Measurements from ENCODE around the gene ZNF385C. TPM values are rescaled to one million over a fixed set of nuclear protein-coding genes. Genes with fewer than 3 reads are reported as not detected.

Gene ZNF385C
- total and polyA plus RNA-seq, 7 experiments from 2014 or later, result 0.15 to 0.45 (median 0.23) TPM; not detected in 3

- intact Hi-C loops (cut with micrococcal nuclease), result loop anchor here (1.0 to 5.0 kb wide), 7 partner anchors 34 to 340 kb away; partner anchors contain the start of genes DHX58 (in 1 of the 2) and KCNH4 (in 1 of the 2)
- H3K9me3 ChIP-seq (ENCODE audit: control insufficient read depth in 2 of 3, low read length in 3 of 3), result no peaks in the 10 kb centered on the region
- peaks cover 0 to 1% (median 0%) of the 10 kb centered on the region in 11 donors for H3K9me3 Mint-ChIP-seq
- peak; percentile 63 for ATAC-seq
- H3K27ac ChIP-seq (ENCODE audit: low read depth, low read length), result no peak overlapping the region
- no peak overlapping the region for H3K4me3 ChIP-seq (ENCODE audit: low read length)
- peaks cover 9 to 30% (median 23%) of the 10 kb centered on the region in 7 donors for H3K4me1 Mint-ChIP-seq
- H3K36me3 Mint-ChIP-seq, result no peaks in the 10 kb centered on the region
- peak overlapping the region in 1 of 9 donors; percentile 36 for H3K27ac Mint-ChIP-seq
- H3K4me1 ChIP-seq (ENCODE audit: control insufficient read depth in 2 of 2, insufficient read depth in 2 of 2, low read length in 2 of 2), result peaks cover 7 to 30% of the 10 kb centered on the region in 2 donors
- ChIA-PET POLR2A (interaction anchor here (0.9 to 1.6 kb wide), 3 partner anchors 45 to 53 kb away, joined by 3 to 7 read pairs (median 5); partner anchors contain the start of genes DHX58 and KAT2A), CTCF (interaction anchor here (0.7 to 4.1 kb wide), 11 partner anchors 9 to 57 kb away, joined by 3 to 21 read pairs (median 4); partner anchors contain the start of genes DHX58 and KAT2A)
- no peak overlapping the region for H3K4me3 Mint-ChIP-seq
- DNase-seq, result peak; percentile 31 to 72 (median 58)
- peaks cover 4 to 21% (median 11%) of the 10 kb centered on the region in 5 donors for H3K27me3 Mint-ChIP-seq
- peaks cover 0 to 2% of the 10 kb centered on the region in 2 donors for H3K27me3 ChIP-seq (ENCODE audit: control insufficient read depth in 2 of 2, insufficient read depth in 2 of 2, low read length in 2 of 2)
- H3K36me3 ChIP-seq (ENCODE audit: control insufficient read depth in 2 of 3, insufficient read depth in 3 of 3, low read length in 3 of 3), result no peaks in the 10 kb centered on the region
These were observed 30.7 kb downstream of the ZNF385C start for GRCh38 chr17:42067371-42068091.

GRCh38 chr17:42065201-42065600, 33.1 kb downstream of the ZNF385C start:
- peak; percentile 45 for ATAC-seq
- Mint-ChIP-seq H3K27ac (peak overlapping the region in 6 of 9 donors; percentile 52 to 87 (median 80)), H3K4me1 (peaks cover 11 to 24% (median 20%) of the 10 kb centered on the region in 7 donors), H3K4me3 (peak overlapping the region in 5 of 10 donors; percentile 29 to 82 (median 36)), H3K27me3 (peaks cover 0 to 9% (median 0%) of the 10 kb centered on the region in 5 donors), H3K9me3 (peaks cover 0 to 1% (median 0%) of the 10 kb centered on the region in 11 donors), H3K36me3 (no peaks in the 10 kb centered on the region)
- no peaks in the 10 kb centered on the region for H3K27me3 ChIP-seq (ENCODE audit: control insufficient read depth in 2 of 2, insufficient read depth in 2 of 2, low read length in 2 of 2)
- H3K4me3 ChIP-seq (ENCODE audit: low read length), result no peak overlapping the region
- H3K4me1 ChIP-seq (ENCODE audit: control insufficient read depth in 2 of 2, insufficient read depth in 2 of 2, low read length in 2 of 2), result peaks cover 0 to 21% of the 10 kb centered on the region in 2 donors
- H3K36me3 ChIP-seq (ENCODE audit: control insufficient read depth in 2 of 3, insufficient read depth in 3 of 3, low read length in 3 of 3), result no peaks in the 10 kb centered on the region
- no peak overlapping the region for H3K27ac ChIP-seq (ENCODE audit: low read depth, low read length)
- DNase-seq, result peak in 6 of 9 donors; percentile 14 to 53 (median 25)
- ChIA-PET CTCF (interaction anchor here (0.6 to 4.1 kb wide), 21 partner anchors 9 to 667 kb away, joined by 3 to 21 read pairs (median 5); partner anchors contain the start of genes DHX58, DNAJC7, KAT2A and NKIRAS2), POLR2A (interaction anchor here (1.1 to 1.2 kb wide), 2 partner anchors 49 to 100 kb away, joined by 3 read pairs; no protein-coding TSS in a partner anchor)
- H3K9me3 ChIP-seq (ENCODE audit: control insufficient read depth in 2 of 3, low read length in 3 of 3), result no peaks in the 10 kb centered on the region
- intact Hi-C loops (cut with micrococcal nuclease), result loop anchor here (1.0 to 5.0 kb wide), 3 partner anchors 37 to 342 kb away; no protein-coding TSS in a partner anchor

DNA sequence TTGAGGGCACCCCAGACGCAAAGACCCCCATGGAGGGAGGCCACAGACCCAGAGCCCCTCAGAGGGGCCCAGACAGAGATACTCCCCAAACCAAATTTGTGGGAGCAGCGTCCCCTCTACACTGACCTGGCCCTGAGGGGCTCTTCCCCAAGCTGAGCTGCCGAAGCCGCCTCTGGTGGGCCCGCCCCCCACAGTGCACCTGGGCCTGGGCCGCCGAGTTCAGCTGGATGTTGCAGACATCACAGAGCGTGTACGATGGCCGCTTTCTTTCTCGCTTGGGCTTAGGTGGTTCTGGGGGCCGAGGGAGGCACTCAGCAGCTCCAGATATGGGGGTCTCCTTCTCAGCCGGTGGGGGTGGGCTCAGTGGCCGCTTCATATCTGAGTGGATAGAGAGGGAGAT, 35.6 kb downstream of the ZNF385C start:
- Mint-ChIP-seq H3K4me1 (peaks cover 13 to 24% (median 20%) of the 10 kb centered on the region in 7 donors), H3K4me3 (peak overlapping the region in 3 of 10 donors; percentile 18 to 88 (median 29)), H3K27ac (peak overlapping the region in 4 of 9 donors; percentile 46 to 77 (median 68)), H3K9me3 (peaks cover 0 to 1% (median 0%) of the 10 kb centered on the region in 11 donors), H3K36me3 (no peaks in the 10 kb centered on the region), H3K27me3 (peaks cover 0 to 8% (median 0%) of the 10 kb centered on the region in 5 donors)
- Histone ChIP-seq H3K4me1 (ENCODE audit: control insufficient read depth in 2 of 2, insufficient read depth in 2 of 2, low read length in 2 of 2) (peaks cover 0 to 21% of the 10 kb centered on the region in 2 donors), H3K36me3 (ENCODE audit: control insufficient read depth in 2 of 3, insufficient read depth in 3 of 3, low read length in 3 of 3) (no peaks in the 10 kb centered on the region), H3K4me3 (ENCODE audit: low read length) (no peak overlapping the region), H3K9me3 (ENCODE audit: control insufficient read depth in 2 of 3, low read length in 3 of 3) (no peaks in the 10 kb centered on the region), H3K27ac (ENCODE audit: low read depth, low read length) (no peak overlapping the region), H3K27me3 (ENCODE audit: control insufficient read depth in 2 of 2, insufficient read depth in 2 of 2, low read length in 2 of 2) (no peaks in the 10 kb centered on the region)
- ChIA-PET POLR2A (no interaction called here), CTCF (no interaction called here)
- no peak for ATAC-seq
- intact Hi-C loops (cut with micrococcal nuclease), result loop anchor here in 1 of 2 donors (1.0 kb wide), 1 partner anchor 37 kb away; no protein-coding TSS in a partner anchor
- no peak for DNase-seq

- Histone ChIP-seq H3K27me3 (ENCODE audit: control insufficient read depth in 2 of 2, insufficient read depth in 2 of 2, low read length in 2 of 2) (no peaks in the 10 kb centered on the region), H3K27ac (ENCODE audit: low read depth, low read length) (no peak overlapping the region), H3K4me1 (ENCODE audit: control insufficient read depth in 2 of 2, insufficient read depth in 2 of 2, low read length in 2 of 2) (peaks cover 0 to 21% of the 10 kb centered on the region in 2 donors), H3K9me3 (ENCODE audit: control insufficient read depth in 2 of 3, low read length in 3 of 3) (no peaks in the 10 kb centered on the region), H3K4me3 (ENCODE audit: low read length) (no peak overlapping the region), H3K36me3 (ENCODE audit: control insufficient read depth in 2 of 3, insufficient read depth in 3 of 3, low read length in 3 of 3) (no peaks in the 10 kb centered on the region)
- ChIA-PET CTCF (interaction anchor here (0.6 kb wide), 2 partner anchors 278 to 354 kb away, joined by 6 to 8 read pairs; no protein-coding TSS in a partner anchor), POLR2A (no interaction called here)
- Mint-ChIP-seq H3K27ac (peak overlapping the region in 1 of 9 donors; percentile 62), H3K4me1 (peaks cover 13 to 24% (median 20%) of the 10 kb centered on the region in 7 donors), H3K9me3 (peaks cover 0 to 1% (median 0%) of the 10 kb centered on the region in 11 donors), H3K27me3 (peaks cover 0 to 9% (median 0%) of the 10 kb centered on the region in 5 donors), H3K4me3 (no peak overlapping the region), H3K36me3 (no peaks in the 10 kb centered on the region)
- DNase-seq, result no peak
- ATAC-seq, result no peak
- intact Hi-C loops (cut with micrococcal nuclease), result no loop called here
These were observed 36.4 kb downstream of the ZNF385C start for GRCh38 chr17:42061646-42062487.

- H3K4me1 Mint-ChIP-seq, result peaks cover 13 to 23% (median 18%) of the 10 kb centered on the region in 7 donors
- no peak overlapping the region for H3K27ac ChIP-seq (ENCODE audit: low read depth, low read length)
- intact Hi-C loops (cut with micrococcal nuclease), result no loop called here
- no peaks in the 10 kb centered on the region for H3K36me3 Mint-ChIP-seq
- no peaks in the 10 kb centered on the region for H3K27me3 ChIP-seq (ENCODE audit: control insufficient read depth in 2 of 2, insufficient read depth in 2 of 2, low read length in 2 of 2)
- no peak for ATAC-seq
- CTCF ChIA-PET, result interaction anchor here (1.5 kb wide), 1 partner anchor 9 kb away, joined by 3 read pairs; the partner anchor contains the start of gene C17orf113
- POLR2A ChIA-PET, result no interaction called here
- no peaks in the 10 kb centered on the region for H3K9me3 ChIP-seq (ENCODE audit: control insufficient read depth in 2 of 3, low read length in 3 of 3)
- no peak overlapping the region for H3K4me3 ChIP-seq (ENCODE audit: low read length)
- H3K27ac Mint-ChIP-seq, result no peak overlapping the region
- H3K4me3 Mint-ChIP-seq, result no peak overlapping the region
- peaks cover 0 to 20% (median 3%) of the 10 kb centered on the region in 5 donors for H3K27me3 Mint-ChIP-seq
- peaks cover 0 to 1% (median 0%) of the 10 kb centered on the region in 11 donors for H3K9me3 Mint-ChIP-seq
- DNase-seq, result no peak
- peaks cover 0 to 20% of the 10 kb centered on the region in 2 donors for H3K4me1 ChIP-seq (ENCODE audit: control insufficient read depth in 2 of 2, insufficient read depth in 2 of 2, low read length in 2 of 2)
- no peaks in the 10 kb centered on the region for H3K36me3 ChIP-seq (ENCODE audit: control insufficient read depth in 2 of 3, insufficient read depth in 3 of 3, low read length in 3 of 3)
These were observed 38.0 kb downstream of the ZNF385C start for GRCh38 chr17:42060231-42060630.

- Mint-ChIP-seq H3K4me1 (peaks cover 11 to 19% (median 17%) of the 10 kb centered on the region in 7 donors), H3K4me3 (no peak overlapping the region), H3K36me3 (no peaks in the 10 kb centered on the region), H3K27ac (no peak overlapping the region), H3K9me3 (peaks cover 0 to 1% (median 0%) of the 10 kb centered on the region in 11 donors), H3K27me3 (peaks cover 0 to 24% (median 7%) of the 10 kb centered on the region in 5 donors)
- ChIA-PET POLR2A (no interaction called here), CTCF (interaction anchor here (1.5 kb wide), 1 partner anchor 9 kb away, joined by 3 read pairs; the partner anchor contains the start of gene C17orf113)
- Histone ChIP-seq H3K9me3 (ENCODE audit: control insufficient read depth in 2 of 3, low read length in 3 of 3) (no peaks in the 10 kb centered on the region), H3K4me1 (ENCODE audit: control insufficient read depth in 2 of 2, insufficient read depth in 2 of 2, low read length in 2 of 2) (peaks cover 0 to 15% of the 10 kb centered on the region in 2 donors), H3K4me3 (ENCODE audit: low read length) (no peak overlapping the region), H3K27me3 (ENCODE audit: control insufficient read depth in 2 of 2, insufficient read depth in 2 of 2, low read length in 2 of 2) (no peaks in the 10 kb centered on the region), H3K36me3 (ENCODE audit: control insufficient read depth in 2 of 3, insufficient read depth in 3 of 3, low read length in 3 of 3) (no peaks in the 10 kb centered on the region), H3K27ac (ENCODE audit: low read depth, low read length) (no peak overlapping the region)
- intact Hi-C loops (cut with micrococcal nuclease), result no loop called here
- ATAC-seq, result no peak
- no peak for DNase-seq
These were observed 38.5 kb downstream of the ZNF385C start for GRCh38 chr17:42059815-42060214.

Measured in naive thymus-derived CD4-positive, alpha-beta T cell (primary cell).